HG02885 (cell line): Measurements from ENCODE around the gene ERBIN.

Experiments used
- ATAC-seq: cut with Tn5 transposase; IDR thresholded peaks from one replicate; pipeline ENCODE4 v1.9.1; 2021; ENCODE audit warnings: mild to moderate bottlenecking; ENCODE audit not compliant: unreplicated experiment, poor library complexity

ERBIN gene

DNA sequence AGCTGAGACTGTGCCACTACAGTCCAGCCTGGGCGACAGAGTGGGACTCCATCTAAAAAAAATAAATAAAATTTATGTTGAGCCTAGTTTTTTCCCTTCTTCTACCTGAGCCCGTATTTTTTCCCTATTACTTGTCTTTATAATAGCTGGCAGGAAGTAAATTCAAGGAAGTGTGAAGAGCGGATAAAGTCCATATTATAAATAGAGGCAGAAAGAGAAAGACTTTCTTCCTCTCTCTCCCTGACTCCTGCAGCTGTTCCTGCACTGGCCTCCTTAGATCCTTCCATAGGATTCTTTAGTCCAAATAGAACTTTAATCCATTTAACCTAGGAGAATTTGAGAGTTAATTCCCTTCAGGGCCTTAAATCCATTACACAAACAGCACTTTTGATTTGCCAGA is 10.3 kb upstream of the ERBIN start:
- no peak for ATAC-seq

DNA sequence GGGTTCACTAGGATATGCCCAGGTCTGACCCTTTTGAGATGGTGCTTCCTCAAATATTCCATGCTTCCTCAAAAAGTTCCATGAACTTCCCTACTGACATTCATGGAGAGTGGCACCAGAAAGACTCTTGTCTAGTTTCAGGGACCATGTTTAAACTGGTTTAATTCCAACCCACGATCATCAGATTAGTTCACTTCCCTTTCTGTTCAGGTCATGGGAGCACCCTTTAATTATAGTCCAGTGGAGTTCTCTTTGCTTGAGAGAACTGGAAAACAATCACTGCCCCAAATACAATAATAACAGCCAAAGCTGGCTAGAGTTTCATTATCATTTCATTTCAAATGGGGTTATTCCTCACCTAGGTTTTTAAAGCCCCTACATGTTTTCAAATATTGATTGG is 9.7 kb upstream of the ERBIN start:
- ATAC-seq = no peak

DNA sequence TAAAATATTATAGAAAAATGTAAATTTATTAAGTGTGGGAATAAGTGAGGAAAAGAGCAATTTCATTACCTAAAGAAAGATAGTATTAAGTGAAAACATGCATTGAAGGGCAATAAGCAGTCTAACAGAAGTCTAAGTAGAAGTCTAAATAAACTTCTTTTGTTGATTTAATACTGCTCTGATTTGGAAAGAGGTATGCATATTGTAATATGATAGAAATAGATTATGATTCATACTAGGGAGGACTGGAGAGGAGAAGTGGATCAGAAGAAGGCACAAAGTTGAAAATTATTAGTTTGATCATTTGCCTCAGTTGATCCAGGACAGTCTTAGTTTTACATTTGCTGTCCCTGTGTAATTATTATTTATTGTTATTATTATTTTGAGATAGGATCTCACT is 6.6 kb upstream of the ERBIN start:
- ATAC-seq = no peak

DNA sequence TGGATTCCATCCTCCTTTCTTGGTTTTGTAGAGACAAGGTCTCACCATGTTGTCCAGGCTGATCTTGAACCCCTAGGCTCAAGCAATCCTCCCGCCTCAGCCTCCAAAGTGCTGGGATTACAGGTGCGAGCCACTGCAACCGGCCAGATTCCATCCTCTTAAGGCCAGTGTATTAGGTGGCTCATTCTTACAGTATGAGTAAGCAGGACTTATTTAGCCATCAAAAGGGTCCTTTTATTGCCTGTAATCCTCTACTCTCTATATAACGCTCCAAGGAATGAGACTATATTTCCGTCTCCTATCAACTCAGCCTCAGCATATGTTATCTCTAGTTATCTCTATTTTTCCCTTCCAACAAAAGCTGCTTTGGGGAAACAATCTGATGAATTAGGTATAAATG is 3.0 kb upstream of the ERBIN start:
- ATAC-seq = no peak

DNA sequence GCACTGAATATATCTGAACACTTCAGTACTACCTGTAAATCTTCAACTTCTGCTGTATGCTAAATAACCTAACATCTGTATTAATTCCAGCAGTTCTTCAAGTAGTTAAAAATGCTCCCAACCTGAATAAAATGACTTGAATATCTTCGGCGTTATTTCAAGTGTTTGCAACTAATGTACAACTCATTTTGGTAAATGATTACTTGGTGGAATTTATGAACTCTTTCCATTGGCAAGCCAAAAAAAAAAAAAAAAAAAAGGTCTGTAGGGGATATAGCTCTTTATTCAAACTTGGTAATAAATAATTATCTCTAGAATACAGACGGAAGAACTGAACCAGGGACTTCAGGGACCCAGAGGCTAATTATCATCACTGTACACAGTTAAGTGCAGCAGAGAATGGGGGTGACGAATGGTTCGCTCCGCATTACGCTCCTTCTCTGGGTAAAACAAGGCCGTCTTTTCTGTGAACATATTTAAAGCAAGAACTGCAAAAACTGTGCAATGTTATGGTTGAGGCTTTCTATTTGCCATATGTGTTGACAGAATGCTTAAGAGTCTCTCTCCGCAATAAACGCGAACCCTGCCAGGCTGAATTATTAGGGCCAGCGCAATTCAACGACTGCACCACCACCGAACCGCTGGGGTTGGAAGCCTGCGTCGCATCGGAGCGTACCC is 1.9 kb upstream of the ERBIN start:
- ATAC-seq = no peak

DNA sequence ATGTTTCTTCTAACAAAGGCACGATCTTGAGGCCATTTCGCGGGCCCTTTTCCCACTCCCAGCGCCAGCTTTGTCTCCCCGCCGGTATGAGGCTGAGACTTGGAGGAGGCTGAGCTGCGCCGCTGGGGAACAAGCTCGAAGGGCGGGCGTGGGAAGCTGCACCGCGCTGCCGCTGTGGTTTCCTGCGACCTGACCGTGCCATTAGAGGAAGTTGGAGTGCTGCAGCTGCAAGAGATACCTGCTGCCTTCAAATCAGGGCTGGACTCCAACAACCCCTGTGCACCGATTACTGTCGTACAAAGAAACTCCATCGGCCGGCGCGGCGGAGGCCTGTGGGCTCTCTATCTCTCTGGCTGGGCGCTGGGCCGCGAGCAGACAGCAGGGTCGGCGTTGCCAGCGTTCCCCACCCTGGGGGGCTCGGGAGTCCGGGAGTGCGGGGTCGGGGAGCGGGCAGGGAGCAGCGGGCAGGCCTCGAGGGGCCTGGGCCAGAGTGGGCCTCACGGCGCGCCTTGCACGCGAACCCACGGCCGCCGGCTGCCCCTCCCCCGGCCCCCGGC is 1.3 kb upstream of the ERBIN start:
- peak; percentile 61 for ATAC-seq

DNA sequence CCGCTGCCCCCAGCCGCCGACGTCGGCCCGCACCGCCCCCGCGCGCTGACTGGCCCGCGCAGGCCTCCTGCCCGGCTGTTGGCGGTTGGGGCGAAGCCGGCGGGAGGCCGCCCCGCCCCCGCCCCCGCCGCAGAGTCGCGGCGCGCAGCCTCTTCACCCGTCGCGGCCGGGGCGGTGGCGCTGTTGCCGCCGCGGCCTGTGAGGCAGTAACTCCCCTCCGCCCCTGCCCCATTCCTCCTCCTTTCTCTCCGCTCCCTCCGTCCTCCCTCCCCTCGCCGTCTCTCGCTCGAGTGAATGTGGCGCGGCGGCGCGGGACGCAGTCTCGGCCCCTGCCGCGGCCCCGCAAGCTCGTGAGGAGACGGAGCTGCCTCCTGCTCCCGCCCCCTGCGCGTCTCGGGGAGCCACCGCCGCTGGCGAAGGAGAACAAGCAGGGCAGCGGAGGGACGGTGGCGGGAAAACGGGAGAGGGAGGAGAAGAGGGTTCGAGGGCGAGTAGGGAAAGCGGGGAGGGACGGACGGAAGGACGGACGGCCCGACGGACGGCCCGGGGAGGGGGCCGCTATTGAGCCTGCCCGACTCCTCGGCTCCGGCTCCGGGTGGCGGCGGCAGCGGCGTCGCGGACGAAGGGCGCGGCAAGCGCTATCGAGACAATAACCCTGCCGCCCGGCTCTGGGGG is 637 bp upstream of the ERBIN start:
- peak; percentile 73 for ATAC-seq

DNA sequence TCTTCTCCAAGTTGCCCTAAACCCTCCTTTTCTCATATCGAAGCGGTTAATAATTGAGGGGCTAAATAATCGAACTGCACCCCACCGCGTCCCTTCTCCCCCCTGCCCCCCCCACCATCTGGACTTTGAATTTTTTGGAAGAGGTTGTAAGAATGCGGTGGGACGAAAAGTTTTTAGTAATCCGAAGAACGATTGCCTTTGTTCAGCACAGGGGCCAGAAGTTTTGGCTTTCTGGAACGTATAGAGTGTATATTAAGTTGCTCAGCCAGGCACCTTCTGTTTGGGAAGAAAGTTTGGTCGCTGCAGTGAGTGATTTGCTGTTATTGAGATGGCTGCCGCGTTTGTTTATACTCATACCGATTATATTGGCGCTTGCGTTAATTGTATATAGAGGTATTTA is 518 bp downstream of the ERBIN start:
- no peak for ATAC-seq

DNA sequence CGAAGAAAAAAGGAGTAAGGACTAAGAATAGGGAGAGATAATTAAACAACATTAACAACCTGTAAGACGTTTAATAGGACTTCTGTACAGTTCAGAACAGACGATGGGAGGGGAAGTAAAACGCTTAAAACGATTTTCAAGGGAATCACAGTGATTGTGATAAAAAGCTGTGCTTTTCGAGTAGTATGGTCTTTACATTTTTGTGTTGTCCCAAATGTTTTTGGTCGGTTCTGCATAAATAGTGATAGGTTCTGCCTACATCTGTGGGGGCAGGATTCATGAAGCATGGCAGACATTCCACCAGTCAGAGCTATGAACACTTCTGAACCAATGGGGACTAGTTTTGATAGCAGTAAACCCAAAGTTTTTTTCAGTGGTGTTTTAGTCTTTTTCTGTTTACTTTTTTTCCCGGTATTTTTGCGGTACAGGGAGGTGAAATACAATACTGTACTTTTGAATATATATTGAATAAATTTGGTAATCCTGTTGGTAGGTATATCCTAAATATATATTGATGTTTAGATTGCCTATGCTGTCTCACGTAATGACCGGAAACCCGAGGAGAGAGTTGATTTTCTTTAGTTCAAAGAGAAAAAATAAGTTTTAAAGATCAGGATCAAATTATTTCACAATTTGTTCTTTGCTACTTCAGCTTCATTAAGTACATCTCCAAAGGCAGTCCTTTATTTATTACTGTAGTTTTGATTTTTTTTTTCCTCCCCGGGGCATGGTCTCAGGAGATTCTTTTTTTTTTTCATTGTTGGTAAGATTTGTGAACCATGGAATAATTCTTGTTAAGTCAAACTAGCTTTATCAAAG is 1.3 kb downstream of the ERBIN start:
- no peak for ATAC-seq

DNA sequence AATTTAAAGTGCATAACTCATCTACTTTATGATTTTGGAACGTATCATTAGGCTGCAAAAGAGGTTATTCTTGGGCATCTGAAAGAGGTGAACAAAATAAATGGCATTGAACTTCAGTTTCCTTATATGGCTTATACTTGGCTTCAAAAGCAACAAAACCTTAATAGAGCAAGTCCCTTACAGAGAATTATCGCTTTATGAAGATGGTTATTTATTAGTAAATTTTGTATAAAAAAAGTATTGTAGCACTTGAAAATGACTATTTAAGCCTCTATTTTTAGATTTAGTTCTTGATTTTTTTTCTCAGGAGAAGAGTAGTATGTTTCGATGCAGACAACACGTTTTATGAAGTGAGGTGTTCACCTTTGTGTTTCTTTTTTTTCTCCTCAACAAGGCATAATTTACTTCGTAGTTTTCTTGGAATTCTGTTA is 2.0 kb downstream of the ERBIN start:
- no peak for ATAC-seq

DNA sequence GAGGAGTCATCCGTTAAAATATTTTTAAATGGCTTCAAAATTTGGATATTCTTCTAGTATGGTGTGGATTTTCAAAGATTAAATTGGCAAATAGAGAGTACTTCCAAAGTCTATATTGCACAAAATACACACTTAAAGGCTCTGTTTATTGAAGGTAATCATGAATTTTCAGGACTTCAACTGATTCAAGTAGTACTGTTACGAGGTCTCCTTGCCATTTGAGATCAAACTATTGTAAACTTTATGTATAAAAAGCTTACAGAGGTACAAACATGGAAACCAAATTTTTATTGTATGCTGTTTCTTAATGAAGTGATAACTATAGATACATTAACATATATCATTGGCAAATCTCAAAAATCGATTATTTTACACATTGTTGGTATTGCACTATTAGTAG is 2.5 kb downstream of the ERBIN start:
- no peak for ATAC-seq

DNA sequence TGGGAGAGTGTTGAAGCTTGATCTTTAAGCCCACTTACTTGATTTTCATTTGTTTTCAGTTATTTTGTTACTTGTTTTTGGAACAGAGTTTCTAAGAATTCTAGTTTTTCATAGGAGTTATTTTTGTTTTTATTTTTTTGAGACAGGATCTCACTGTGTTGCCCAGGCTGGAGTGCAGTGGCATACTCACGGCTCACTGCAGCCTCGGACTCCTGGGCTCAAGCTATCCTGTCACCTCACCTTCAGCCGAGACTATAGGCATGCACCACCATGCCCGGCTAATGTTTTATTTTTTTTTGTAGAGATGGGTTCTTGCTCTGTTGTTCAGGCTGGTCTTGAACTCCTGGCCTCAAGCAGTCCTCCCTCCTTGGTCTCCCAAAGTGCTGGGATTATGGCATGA is 6.3 kb downstream of the ERBIN start:
- ATAC-seq = no peak

DNA sequence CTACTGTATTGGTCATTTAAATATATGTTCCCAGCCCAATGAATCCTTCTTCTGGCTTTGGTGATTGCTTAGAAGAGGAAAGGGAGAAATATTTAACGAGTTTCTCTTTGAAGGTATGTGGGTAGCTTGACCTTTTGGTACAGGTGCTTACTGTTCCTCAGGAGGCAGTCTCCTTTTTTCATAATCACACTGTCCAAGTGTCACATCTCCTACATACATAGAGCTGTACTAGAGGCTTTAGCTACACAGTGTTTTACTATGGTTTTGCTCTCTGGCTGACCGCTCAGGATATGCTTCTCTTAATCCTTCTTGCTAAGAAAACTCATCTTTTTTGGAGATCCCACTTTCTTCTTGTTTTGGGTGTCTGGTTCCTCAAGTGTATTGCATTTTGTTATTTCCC is 6.9 kb downstream of the ERBIN start:
- no peak for ATAC-seq

DNA sequence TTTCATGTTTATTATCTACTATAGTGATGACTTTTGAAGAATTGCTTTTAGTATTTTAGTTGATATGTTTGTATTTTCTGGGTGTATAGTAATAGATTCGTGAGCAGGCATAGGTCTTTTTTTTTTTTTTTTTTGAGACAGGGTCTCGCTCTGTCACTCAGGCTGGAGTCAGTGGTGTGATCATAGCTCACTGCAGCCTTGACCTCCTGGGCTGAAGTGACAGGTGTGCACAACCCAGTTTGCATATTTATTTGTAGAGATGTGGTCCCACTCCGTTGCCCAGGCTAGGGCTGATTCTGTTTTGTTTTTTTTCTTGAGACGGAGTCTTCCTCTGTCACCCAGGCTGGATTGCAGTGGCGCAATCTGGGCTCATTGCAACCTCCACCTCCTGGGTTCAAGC is 11.9 kb downstream of the ERBIN start:
- ATAC-seq = peak; percentile 84

DNA sequence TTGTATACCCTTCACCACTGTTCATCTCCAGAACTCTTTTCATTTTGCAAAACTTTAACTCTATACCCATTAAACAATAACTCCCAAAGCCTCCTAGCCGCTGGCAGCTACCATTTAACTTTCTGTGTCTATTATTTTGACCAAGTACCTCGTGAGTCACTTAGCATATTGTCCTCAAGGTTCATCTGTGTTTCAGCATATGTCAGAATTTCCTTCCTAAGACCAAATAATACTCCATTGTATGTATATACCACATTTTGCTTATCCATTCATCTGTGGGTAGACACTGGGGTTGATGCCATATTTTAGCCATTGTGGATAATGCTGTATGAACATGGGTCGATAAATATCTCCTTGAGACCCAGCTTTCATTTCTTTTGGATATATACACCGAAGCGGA is 17.4 kb downstream of the ERBIN start:
- no peak for ATAC-seq

DNA sequence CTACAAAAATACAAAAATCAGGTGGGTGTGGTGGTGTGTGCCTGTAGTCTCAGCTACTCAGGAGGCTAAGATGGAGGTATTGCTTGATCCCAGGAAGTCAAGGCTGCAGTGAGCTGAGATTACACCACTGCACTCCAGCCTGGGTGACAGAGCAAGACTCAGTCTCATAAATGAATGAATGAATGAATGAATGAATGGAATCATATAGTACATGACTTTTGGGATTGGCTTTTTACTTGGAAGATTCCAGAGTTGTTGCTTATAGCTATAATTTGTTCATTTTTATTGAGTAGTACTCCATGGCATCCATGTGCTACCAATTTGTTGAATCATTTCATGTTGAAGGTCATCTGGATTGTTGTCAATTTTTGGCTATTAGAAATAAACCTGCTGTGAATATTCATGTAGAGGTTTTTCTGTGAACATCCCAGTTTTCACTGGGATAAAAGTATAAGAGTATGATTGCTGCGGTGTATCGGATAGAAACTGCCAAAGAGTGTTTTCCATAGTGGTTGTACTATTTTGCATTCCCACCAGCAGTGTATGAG is 19.9 kb downstream of the ERBIN start:
- ATAC-seq = no peak

DNA sequence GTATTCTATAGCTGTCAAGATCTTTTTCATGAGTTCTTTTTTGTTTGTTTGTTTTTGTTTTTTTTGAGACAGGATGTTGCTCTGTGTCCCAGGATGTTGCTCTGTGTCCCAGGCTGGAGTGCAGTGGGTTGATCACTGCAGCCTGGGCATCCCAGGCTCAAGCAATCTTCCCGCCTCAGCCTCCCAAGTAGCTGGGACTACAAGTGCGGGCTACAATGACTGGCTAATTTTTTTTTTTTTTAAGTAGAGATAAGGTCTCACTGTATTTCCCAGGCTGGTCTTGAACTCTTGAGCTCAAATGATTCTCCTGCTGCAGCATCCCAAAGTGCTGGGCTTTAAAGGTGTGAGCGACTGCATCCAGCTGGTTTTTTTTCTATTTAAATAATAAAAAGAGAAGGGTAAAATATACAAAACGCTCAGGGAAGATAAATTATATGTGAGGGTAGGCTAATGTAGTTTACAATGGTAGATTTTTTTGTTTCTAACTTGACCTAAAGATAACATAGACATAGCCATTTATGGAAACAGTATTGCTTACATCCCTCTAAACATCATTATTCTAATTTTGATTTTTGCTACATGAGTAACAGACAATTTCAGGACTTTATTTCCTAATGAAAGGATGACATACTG is 21.9 kb downstream of the ERBIN start:
- ATAC-seq = no peak

DNA sequence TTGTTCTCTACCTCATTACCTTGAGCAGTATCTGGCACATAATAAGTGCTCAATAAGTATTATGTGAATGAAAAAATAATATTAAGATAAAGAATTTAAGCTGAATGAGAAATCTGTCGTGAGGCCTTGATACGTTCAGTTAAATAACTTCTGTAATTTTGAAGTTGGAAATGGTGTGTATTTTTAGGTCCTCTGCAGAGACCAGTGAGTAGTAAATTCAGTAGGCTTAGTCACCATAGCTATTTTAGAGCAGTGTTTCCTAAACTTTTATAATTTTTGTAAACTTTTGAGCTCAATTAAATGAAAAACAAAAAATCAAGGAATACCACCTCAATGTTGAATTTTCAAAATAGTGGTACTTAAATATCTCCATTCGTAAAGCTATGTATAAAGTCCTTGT is 25.0 kb downstream of the ERBIN start:
- no peak for ATAC-seq

DNA sequence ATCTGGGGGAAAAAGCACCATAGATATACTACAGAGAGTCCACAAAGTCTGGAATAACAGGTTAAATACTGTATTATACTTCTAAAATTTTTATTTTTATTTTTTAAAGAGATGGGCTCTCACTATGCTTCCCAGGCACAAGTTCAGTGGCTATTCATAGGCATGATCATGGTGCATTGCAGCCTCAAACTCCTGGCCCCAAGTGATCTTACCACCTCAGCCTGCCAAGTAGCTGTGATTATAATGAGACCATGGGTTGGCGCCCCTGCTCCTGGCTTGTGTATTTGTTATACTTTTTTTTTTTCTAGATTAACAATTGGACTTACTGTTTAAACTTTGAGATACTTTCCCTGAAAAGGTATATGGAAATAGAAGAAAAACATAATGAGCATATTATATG is 25.9 kb downstream of the ERBIN start:
- ATAC-seq = no peak

DNA sequence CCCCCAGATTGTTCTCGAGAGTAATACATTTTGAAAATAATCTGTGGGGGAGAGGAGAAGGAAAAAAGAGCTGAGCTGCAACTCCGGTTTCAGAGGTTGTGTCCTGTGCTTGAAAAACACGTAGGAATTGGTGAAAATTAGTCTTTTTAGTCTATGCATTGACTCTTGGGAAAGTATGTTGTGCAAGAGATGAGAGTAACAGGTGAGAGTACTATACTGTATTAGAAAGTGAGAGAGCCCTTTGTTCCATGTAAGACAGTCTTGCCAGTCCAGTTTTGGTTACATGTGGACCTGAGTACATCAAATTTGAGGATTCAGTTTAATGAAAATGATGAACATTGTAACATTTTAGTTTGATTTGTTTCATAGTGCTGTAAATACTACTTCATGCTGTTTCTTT is 27.8 kb downstream of the ERBIN start:
- no peak for ATAC-seq
